Chondrocyte (in vitro differentiated cells): ENCODE measurements around the gene OSBPL2. TPM values are rescaled to one million over a fixed set of nuclear protein-coding genes. Genes with fewer than 3 reads are reported as not detected.

ENCODE experiments used
- DNase-seq: peaks from one replicate; pipeline ENCODE4 v3.0.0; 2021; ENCODE audit warnings: mixed read lengths, low spot score
- H3K27ac Mint-ChIP-seq: one replicate; pipeline ENCODE4 v1.8.0; 2021; ENCODE audit warnings: mild to moderate bottlenecking, moderate library complexity, mixed read lengths; ENCODE audit not compliant: unreplicated experiment
- H3K27me3 Mint-ChIP-seq: 2 replicates; pipeline ENCODE4 v1.8.0; 2021; ENCODE audit warnings: low read depth, mixed read lengths
- H3K36me3 Mint-ChIP-seq: 2 replicates; pipeline ENCODE4 v1.8.0; 2021; ENCODE audit warnings: low read depth, mixed read lengths
- H3K4me1 Mint-ChIP-seq: 2 replicates; pipeline ENCODE4 v1.8.0; 2021; ENCODE audit warnings: low read depth, mild to moderate bottlenecking, mixed read lengths
- H3K4me3 Mint-ChIP-seq: one replicate; pipeline ENCODE4 v1.8.0; 2021; ENCODE audit warnings: mild to moderate bottlenecking, moderate library complexity, mixed read lengths; ENCODE audit not compliant: unreplicated experiment
- H3K9me3 Mint-ChIP-seq: 2 replicates; pipeline ENCODE4 v1.8.0; 2021; ENCODE audit warnings: low read depth, mixed read lengths
- total RNA-seq: library from RNA; stranded (reverse); gene quantifications from 3 replicates; pipeline ENCODE4 v1.2.1, GENCODE V29; 2021
- TF ChIP-seq, protein P1 (sequence below): fragments of 200-600 bp; sonication (generic); IDR thresholded peaks from 2 replicates; pipeline ENCODE4 v1.5.0; 2021; ENCODE audit warnings: antibody characterized with exemption, mild to moderate bottlenecking, moderate library complexity

The OSBPL2 gene
- total RNA-seq, 1 donor from 2014 or later, result 48.3 TPM

DNA sequence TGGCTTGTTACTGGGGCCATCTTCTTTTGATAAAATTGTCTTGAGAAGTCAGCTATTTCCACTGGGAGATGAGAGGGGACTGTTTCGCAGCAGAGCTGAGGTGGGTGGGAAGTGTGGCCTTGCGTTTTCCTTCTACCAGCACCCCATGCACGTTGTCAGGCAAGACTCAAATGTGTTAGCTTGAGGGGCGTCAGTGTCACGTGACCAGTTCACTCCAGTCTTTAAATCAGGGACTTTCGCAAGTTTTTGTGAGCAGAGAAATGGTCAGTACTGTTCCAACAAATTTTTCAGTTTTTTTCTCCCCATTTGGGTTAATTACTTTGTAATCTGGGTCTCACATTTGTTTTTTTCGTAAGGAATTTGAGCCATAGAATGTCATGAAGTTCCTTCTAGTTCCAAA, 43.8 kb downstream of the OSBPL2 start:
- no peaks in the 10 kb centered on the region for H3K9me3 Mint-ChIP-seq
- no peaks in the 10 kb centered on the region for H3K27me3 Mint-ChIP-seq
- no peak overlapping the region for H3K27ac Mint-ChIP-seq
- no peaks in the 10 kb centered on the region for H3K4me1 Mint-ChIP-seq
- peaks cover 30% of the 10 kb centered on the region for H3K36me3 Mint-ChIP-seq
- no peak for DNase-seq
- TF ChIP-seq, protein P1, sequence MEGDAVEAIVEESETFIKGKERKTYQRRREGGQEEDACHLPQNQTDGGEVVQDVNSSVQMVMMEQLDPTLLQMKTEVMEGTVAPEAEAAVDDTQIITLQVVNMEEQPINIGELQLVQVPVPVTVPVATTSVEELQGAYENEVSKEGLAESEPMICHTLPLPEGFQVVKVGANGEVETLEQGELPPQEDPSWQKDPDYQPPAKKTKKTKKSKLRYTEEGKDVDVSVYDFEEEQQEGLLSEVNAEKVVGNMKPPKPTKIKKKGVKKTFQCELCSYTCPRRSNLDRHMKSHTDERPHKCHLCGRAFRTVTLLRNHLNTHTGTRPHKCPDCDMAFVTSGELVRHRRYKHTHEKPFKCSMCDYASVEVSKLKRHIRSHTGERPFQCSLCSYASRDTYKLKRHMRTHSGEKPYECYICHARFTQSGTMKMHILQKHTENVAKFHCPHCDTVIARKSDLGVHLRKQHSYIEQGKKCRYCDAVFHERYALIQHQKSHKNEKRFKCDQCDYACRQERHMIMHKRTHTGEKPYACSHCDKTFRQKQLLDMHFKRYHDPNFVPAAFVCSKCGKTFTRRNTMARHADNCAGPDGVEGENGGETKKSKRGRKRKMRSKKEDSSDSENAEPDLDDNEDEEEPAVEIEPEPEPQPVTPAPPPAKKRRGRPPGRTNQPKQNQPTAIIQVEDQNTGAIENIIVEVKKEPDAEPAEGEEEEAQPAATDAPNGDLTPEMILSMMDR, result no peak
- no peak overlapping the region for H3K4me3 Mint-ChIP-seq

DNA sequence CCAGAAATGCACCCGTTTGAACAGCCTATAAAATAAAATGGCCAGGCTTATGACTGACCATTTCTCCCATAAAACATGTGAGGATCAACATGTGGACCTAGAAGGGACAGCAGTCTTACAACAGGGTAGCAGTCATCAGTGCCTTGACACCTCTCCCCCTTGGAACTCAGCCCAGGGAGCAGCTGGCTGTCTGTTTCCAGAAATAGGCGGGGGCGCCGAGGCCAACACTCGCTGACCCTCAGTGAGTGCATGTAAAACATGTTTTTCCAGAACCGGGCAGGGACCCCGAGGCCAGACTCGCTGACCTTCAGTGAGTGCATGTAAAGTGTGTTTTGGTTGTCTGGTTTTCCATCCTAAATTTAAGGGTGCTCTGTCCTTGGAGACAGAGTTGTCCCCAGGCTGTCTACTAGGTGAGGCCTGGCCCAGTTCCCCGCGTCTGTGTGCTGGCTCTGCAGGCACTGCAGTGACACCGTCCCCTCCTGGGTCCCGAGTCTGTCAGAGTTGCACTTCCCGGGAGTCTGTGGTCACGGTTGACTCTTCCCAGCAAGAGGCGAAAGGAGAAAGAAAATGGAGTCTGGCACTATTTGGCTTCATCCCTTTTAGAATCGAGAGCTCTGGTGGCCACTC, 44.7 kb downstream of the OSBPL2 start:
- TF ChIP-seq, protein P1, result no peak
- Mint-ChIP-seq H3K9me3 (no peaks in the 10 kb centered on the region), H3K4me1 (no peaks in the 10 kb centered on the region), H3K4me3 (no peak overlapping the region), H3K27ac (no peak overlapping the region), H3K36me3 (peaks cover 29% of the 10 kb centered on the region), H3K27me3 (no peaks in the 10 kb centered on the region)
- DNase-seq, result no peak

DNA sequence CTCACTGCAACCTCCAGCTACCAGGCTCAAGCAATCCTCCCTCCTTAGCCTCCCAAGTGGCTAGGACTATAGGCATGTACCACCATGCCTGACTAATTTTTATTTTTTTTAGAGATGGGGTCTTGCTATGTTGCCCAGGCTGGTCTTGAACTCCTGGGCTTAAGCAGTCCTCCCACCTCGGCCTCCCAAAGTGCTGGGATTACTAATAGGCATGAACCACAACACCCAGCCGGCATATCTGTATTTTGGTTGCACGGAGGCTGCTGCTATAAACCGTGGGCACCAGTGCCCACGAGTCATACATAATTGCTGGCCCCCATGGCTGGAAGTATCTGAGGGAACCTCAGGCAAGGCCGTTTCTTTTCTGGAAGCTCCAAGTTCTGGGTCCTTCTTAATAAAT, 46.1 kb downstream of the OSBPL2 start:
- H3K27ac Mint-ChIP-seq, result peak overlapping the region; percentile 22
- H3K4me1 Mint-ChIP-seq, result no peaks in the 10 kb centered on the region
- H3K36me3 Mint-ChIP-seq, result peaks cover 27% of the 10 kb centered on the region
- no peak overlapping the region for H3K4me3 Mint-ChIP-seq
- H3K27me3 Mint-ChIP-seq, result no peaks in the 10 kb centered on the region
- H3K9me3 Mint-ChIP-seq, result no peaks in the 10 kb centered on the region
- DNase-seq, result no peak
- TF ChIP-seq, protein P1, result no peak

DNA sequence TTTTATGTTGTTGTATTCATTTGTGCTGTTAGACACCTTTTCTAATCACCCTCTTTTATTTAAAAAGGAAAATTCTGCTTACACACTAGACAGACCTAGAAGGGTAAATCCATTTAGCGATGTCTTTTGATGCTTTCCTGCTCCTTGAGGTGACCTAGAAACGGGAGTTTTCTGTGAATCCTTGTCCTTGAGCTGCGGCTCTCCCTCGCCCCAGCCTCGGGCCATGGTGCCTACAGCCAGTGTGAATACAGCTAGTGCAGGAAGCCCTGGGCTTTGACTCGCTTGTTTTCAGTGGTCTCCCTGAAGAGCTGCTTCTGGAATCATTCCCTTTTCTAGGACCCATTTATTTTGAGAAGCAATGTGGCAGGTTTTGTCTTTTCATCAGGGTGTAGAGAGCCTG, 46.8 kb downstream of the OSBPL2 start:
- peaks cover 25% of the 10 kb centered on the region for H3K36me3 Mint-ChIP-seq
- H3K4me1 Mint-ChIP-seq, result no peaks in the 10 kb centered on the region
- TF ChIP-seq, protein P1, result no peak
- H3K9me3 Mint-ChIP-seq, result no peaks in the 10 kb centered on the region
- H3K27ac Mint-ChIP-seq, result no peak overlapping the region
- H3K27me3 Mint-ChIP-seq, result no peaks in the 10 kb centered on the region
- no peak overlapping the region for H3K4me3 Mint-ChIP-seq
- no peak for DNase-seq

DNA sequence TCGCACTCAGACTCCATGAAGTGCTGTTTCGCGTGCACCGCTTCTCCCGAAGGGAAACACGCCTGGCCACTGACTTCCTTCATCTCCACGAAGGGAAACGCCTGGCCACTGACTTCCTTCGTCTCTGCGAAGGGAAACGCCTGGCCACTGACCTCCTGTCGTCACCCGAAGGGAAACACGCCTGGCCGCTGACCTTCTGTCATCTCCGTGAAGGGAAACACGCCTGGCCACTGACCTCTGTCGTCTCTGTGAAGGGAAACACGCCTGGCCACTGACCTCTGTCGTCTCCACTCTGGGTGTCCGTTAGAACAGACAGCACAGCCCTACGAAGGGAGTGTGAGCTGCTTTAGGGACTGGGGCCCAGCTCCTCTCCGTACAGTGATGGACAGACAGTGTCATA, 47.4 kb downstream of the OSBPL2 start:
- TF ChIP-seq, protein P1, result no peak
- Mint-ChIP-seq H3K36me3 (peaks cover 25% of the 10 kb centered on the region), H3K9me3 (no peaks in the 10 kb centered on the region), H3K4me1 (no peaks in the 10 kb centered on the region), H3K4me3 (no peak overlapping the region), H3K27ac (no peak overlapping the region), H3K27me3 (no peaks in the 10 kb centered on the region)
- no peak for DNase-seq
